Mesenteric fat pad (tissue), 1 donor: ENCODE measurements around the gene VAV2. TPM values are rescaled to one million over a fixed set of nuclear protein-coding genes. Genes with fewer than 3 reads are reported as not detected.

ENCODE experiments used
- DNase-seq: peaks from one replicate; pipeline ENCODE4 v3.0.0-alpha.2; 2020; ENCODE audit warnings: low spot score
- total RNA-seq: library from RNA; stranded (reverse); fragmentation: NEBNext Ultra II Directional; extraction: Animal tissue kit (Norgen Biotek cat#: 25700); gene quantifications from one replicate; pipeline ENCODE4 v1.2.1, GENCODE V29; 2021
- donor health status: DM: yes; HTN: yes; CAD: no.

VAV2 gene
- total RNA-seq, 1 donor from 2014 or later, result 19.3 TPM

- DNase-seq, result no peak
Measured at GRCh38 chr9:134028575-134029247, 36.6 kb upstream of the VAV2 start.

GRCh38 chr9:134028076-134028475, 36.0 kb upstream of the VAV2 start:
- no peak for DNase-seq

GRCh38 chr9:134027561-134027960, 35.4 kb upstream of the VAV2 start:
- no peak for DNase-seq

- no peak for DNase-seq
Measured at GRCh38 chr9:134026981-134027380, 34.9 kb upstream of the VAV2 start.

GRCh38 chr9:134026581-134026980, 34.5 kb upstream of the VAV2 start:
- no peak for DNase-seq

GRCh38 chr9:134025606-134026541, 33.8 kb upstream of the VAV2 start:
- DNase-seq, result no peak

GRCh38 chr9:134024828-134025605, 32.9 kb upstream of the VAV2 start, which contains the start of gene BRD3OS:
BRD3OS (plus strand) TSS chr9:134025481; CDS start chr9:134026748, 1,267 bp downstream.
- peak; percentile 98 for DNase-seq

- DNase-seq, result no peak
Measured at GRCh38 chr9:134024214-134024792, 32.2 kb upstream of the VAV2 start.

- DNase-seq, result no peak
Measured at GRCh38 chr9:134014946-134015345, 22.8 kb upstream of the VAV2 start.

GRCh38 chr9:134011401-134011800, 19.3 kb upstream of the VAV2 start:
- no peak for DNase-seq

GRCh38 chr9:134010310-134011173, 18.4 kb upstream of the VAV2 start:
- DNase-seq, result no peak

GRCh38 chr9:134007571-134007970, 15.4 kb upstream of the VAV2 start:
- DNase-seq, result no peak

GRCh38 chr9:134007150-134007549, 15.0 kb upstream of the VAV2 start:
- no peak for DNase-seq

GRCh38 chr9:134005381-134005780, 13.3 kb upstream of the VAV2 start:
- DNase-seq, result no peak

GRCh38 chr9:134004881-134005280, 12.8 kb upstream of the VAV2 start:
- DNase-seq, result no peak

- no peak for DNase-seq
Measured at GRCh38 chr9:134004131-134004873, 12.2 kb upstream of the VAV2 start.

- no peak for DNase-seq
Measured at GRCh38 chr9:134003237-134003636, 11.1 kb upstream of the VAV2 start.

- DNase-seq, result no peak
Measured at GRCh38 chr9:134002796-134003195, 10.7 kb upstream of the VAV2 start.

- no peak for DNase-seq
Measured at GRCh38 chr9:133999851-134000265, 7.7 kb upstream of the VAV2 start.
